PC-3 (cell line): ENCODE measurements around the gene PIGO. TPM values are rescaled to one million over a fixed set of nuclear protein-coding genes. Genes with fewer than 3 reads are reported as not detected.

Source experiments
- ATAC-seq: fragments of 200-7000 bp; cut with Tn5 transposase; 2 replicates; pipeline ENCODE4 v1.9.1; 2020; ENCODE audit warnings: mild to moderate bottlenecking, moderate library complexity
- BruUV-seq: library from RNA; stranded (reverse); fragments of 400-500 nt; replicated peaks from 2 replicates; lab custom pipeline; 2021; lab: Mats Ljungman, UMichigan
- CTCF ChIA-PET: fragments of 300-600 bp; sonication (Branson Sonifier 250); formaldehyde crosslinking; loops from one replicate; lab custom pipeline; 2022; ENCODE audit warnings: antibody characterized with exemption; lab: Charles Lee
- POLR2A ChIA-PET: fragments of 300-600 bp; sonication (Branson Sonifier 250); formaldehyde crosslinking; loops from one replicate; lab custom pipeline; 2022; ENCODE audit warnings: antibody characterized with exemption; ENCODE audit not compliant: unreplicated experiment; lab: Charles Lee
- DNase-seq: peaks from one replicate; pipeline ENCODE4 v3.0.0-alpha.2; 2015
- H2AFZ ChIP-seq: fragments of 300-600 bp; sonication (generic); 2 replicates; pipeline ENCODE4 v1.6.0; 2016; ENCODE audit warnings: antibody characterized with exemption, low read length
- H3F3A ChIP-seq: fragments of 300-600 bp; sonication (generic); one replicate; pipeline ENCODE4 v1.6.0; 2017; ENCODE audit warnings: antibody characterized with exemption, low read length, control low read depth, mild to moderate bottlenecking; ENCODE audit not compliant: unreplicated experiment
- H3K27ac ChIP-seq: fragments of 300-600 bp; sonication (generic); 2 replicates; pipeline ENCODE4 v1.5.1; 2016; ENCODE audit warnings: mild to moderate bottlenecking, low read length
- H3K27me3 ChIP-seq: fragments of 300-600 bp; sonication (generic); 2 replicates; pipeline ENCODE4 v1.6.1; 2016; ENCODE audit warnings: low read length, mixed read lengths
- H3K36me3 ChIP-seq: fragments of 300-600 bp; sonication (generic); 2 replicates; pipeline ENCODE4 v1.6.1; 2016; ENCODE audit warnings: low read depth, mixed run types, low read length, mixed read lengths
- H3K4me1 ChIP-seq: fragments of 300-600 bp; sonication (generic); 2 replicates; pipeline ENCODE4 v1.5.1; 2016; ENCODE audit warnings: low read length; ENCODE audit not compliant: insufficient read depth
- H3K4me2 ChIP-seq: fragments of 300-600 bp; sonication (generic); 2 replicates; pipeline ENCODE4 v1.6.0; 2016; ENCODE audit warnings: low read length
- H3K4me3 ChIP-seq: fragments of 300-600 bp; sonication (generic); 2 replicates; pipeline ENCODE4 v1.5.1; 2016; ENCODE audit warnings: mild to moderate bottlenecking, low read length, mixed read lengths
- H3K79me2 ChIP-seq: fragments of 300-600 bp; sonication (generic); 2 replicates; pipeline ENCODE4 v1.6.1; 2017; ENCODE audit warnings: low read length, mixed read lengths
- H3K9ac ChIP-seq: fragments of 300-600 bp; sonication (generic); 2 replicates; pipeline ENCODE4 v1.6.0; 2016; ENCODE audit warnings: mild to moderate bottlenecking, low read length
- H3K9me2 ChIP-seq: fragments of 300-600 bp; sonication (generic); replicated peaks from 2 replicates; pipeline ENCODE4 v1.6.1; 2016; ENCODE audit warnings: mixed run types, low read length, mixed read lengths
- H3K9me3 ChIP-seq: fragments of 300-600 bp; sonication (generic); 2 replicates; pipeline ENCODE4 v1.6.1; 2016; ENCODE audit warnings: low read length, mixed read lengths
- H4K20me1 ChIP-seq: fragments of 300-600 bp; sonication (generic); 2 replicates; pipeline ENCODE4 v1.6.1; 2016; ENCODE audit warnings: low read length, mixed read lengths
- EZH2 ChIP-seq: fragments of 300-600 bp; sonication (generic); IDR thresholded peaks from one replicate; pipeline ENCODE4 v1.6.1; 2017; ENCODE audit warnings: antibody characterized with exemption, mild to moderate bottlenecking, low read length; ENCODE audit not compliant: unreplicated experiment
- EZH2phosphoT487 ChIP-seq: fragments of 300-600 bp; sonication (generic); IDR thresholded peaks from 2 replicates; pipeline ENCODE4 v1.6.1; 2018; ENCODE audit warnings: mild to moderate bottlenecking, antibody characterized with exemption, low read length, borderline replicate concordance
- intact Hi-C: fragments of 100-400 bp; cut with micrococcal nuclease; formaldehyde crosslinking; loops from 2 replicates; pipeline ENCODE4 v1.9.0; 2023
- total RNA-seq: library from RNA; depleted of rRNA; stranded (reverse); fragments of >200 nt; gene quantifications from 2 replicates; pipeline ENCODE4 v1.2.3, GENCODE V29; 2014
- TF ChIP-seq, protein P1 (sequence below): fragments of 300-600 bp; sonication (generic); conservative IDR thresholded peaks from 2 replicates; pipeline ENCODE4 v1.5.1; 2017; ENCODE audit warnings: antibody characterized with exemption, low read depth, mild to moderate bottlenecking, low read length

Gene PIGO
- total RNA-seq, 1 experiment from 2014 or later = 18.2 TPM

- TF ChIP-seq, protein P1, sequence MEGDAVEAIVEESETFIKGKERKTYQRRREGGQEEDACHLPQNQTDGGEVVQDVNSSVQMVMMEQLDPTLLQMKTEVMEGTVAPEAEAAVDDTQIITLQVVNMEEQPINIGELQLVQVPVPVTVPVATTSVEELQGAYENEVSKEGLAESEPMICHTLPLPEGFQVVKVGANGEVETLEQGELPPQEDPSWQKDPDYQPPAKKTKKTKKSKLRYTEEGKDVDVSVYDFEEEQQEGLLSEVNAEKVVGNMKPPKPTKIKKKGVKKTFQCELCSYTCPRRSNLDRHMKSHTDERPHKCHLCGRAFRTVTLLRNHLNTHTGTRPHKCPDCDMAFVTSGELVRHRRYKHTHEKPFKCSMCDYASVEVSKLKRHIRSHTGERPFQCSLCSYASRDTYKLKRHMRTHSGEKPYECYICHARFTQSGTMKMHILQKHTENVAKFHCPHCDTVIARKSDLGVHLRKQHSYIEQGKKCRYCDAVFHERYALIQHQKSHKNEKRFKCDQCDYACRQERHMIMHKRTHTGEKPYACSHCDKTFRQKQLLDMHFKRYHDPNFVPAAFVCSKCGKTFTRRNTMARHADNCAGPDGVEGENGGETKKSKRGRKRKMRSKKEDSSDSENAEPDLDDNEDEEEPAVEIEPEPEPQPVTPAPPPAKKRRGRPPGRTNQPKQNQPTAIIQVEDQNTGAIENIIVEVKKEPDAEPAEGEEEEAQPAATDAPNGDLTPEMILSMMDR = no peak
- no peak for TF ChIP-seq EZH2phosphoT487
- TF ChIP-seq EZH2 = no peak
- ATAC-seq (peak; percentile 90), DNase-seq (peak; percentile 98)
- ChIA-PET POLR2A (no interaction called here), CTCF (interaction anchor here (0.6 kb wide), 1 partner anchor 24 kb away, joined by 4 read pairs; the partner anchor contains the start of gene PIGO)
- Histone ChIP-seq H3K4me3 (peak within 1 kb of the TSS; percentile 97), H2AFZ (peak within 1 kb of the TSS; percentile 43; the same call in 1 of the 2 replicates), H3K4me2 (peak within 1 kb of the TSS; percentile 97), H3K4me1 (peaks cover 18% of the 10 kb centered on the region), H3K27me3 (no peaks in the 10 kb centered on the region), H3K27ac (peak within 1 kb of the TSS; percentile 96), H3K9ac (peak within 1 kb of the TSS; percentile 99), H3K9me2 (no peaks in the 10 kb centered on the region), H3K79me2 (peaks cover 58% of the 10 kb centered on the region), H3K9me3 (no peaks in the 10 kb centered on the region), H3F3A (no peaks in the 10 kb centered on the region), H3K36me3 (peaks cover 14% of the 10 kb centered on the region), H4K20me1 (peaks cover 41% of the 10 kb centered on the region)
- intact Hi-C loops = no loop called here
- BruUV-seq = no TSS peak
These were observed 23.7 kb downstream of the PIGO start, which contains the start of gene VCP for GRCh38 chr9:35072461-35073278. Gene VCP, minus strand, starts transcription at chr9:35072625. Its CDS starts 272 bp downstream, at chr9:35072353.

- Histone ChIP-seq H3F3A (no peaks in the 10 kb centered on the region), H2AFZ (peak overlapping the region; percentile 43; the same call in 1 of the 2 replicates), H3K9ac (peak overlapping the region; percentile 99), H3K36me3 (peaks cover 22% of the 10 kb centered on the region), H3K79me2 (peaks cover 58% of the 10 kb centered on the region), H3K27ac (peak overlapping the region; percentile 96), H4K20me1 (peaks cover 49% of the 10 kb centered on the region), H3K9me3 (no peaks in the 10 kb centered on the region), H3K4me1 (peaks cover 18% of the 10 kb centered on the region), H3K27me3 (no peaks in the 10 kb centered on the region), H3K9me2 (no peaks in the 10 kb centered on the region), H3K4me2 (peak overlapping the region; percentile 97), H3K4me3 (peak overlapping the region; percentile 97)
- ATAC-seq (peak; percentile 73), DNase-seq (peak; percentile 60)
- TF ChIP-seq EZH2 (no peak), EZH2phosphoT487 (no peak)
- TF ChIP-seq, protein P1 = no peak; the same call in 1 of the 2 replicates
- BruUV-seq = no TSS peak
- intact Hi-C loops = no loop called here
- CTCF ChIA-PET = interaction anchor here (1.0 kb wide), 1 partner anchor 8 kb away, joined by 3 read pairs; the partner anchor contains the start of gene FANCG
- POLR2A ChIA-PET = interaction anchor here (0.6 kb wide), 2 partner anchors 70 to 296 kb away, joined by 3 read pairs; no protein-coding TSS in a partner anchor
These were observed 24.5 kb downstream of the PIGO start for GRCh38 chr9:35071814-35072460.
